Stimulated activated CD8-positive, alpha-beta memory T cell treated with anti-CD3 and anti-CD28 coated beads, Interleukin-15, amount 100 ng/mL, for 48 hours (primary cell): ENCODE measurements around the gene ZNF205.
"Not testable (repeated sequence)": the region's sequence is repeated elsewhere in the genome, so short reads cannot be mapped to it uniquely, and the experiment has no call there.

Experiments used
- DNase-seq, 2 donors: peaks; one replicate each; pipeline ENCODE4 v3.0.0-alpha.2; 2020; ENCODE audit warnings: low read depth in 2 of 2

The ZNF205 gene

GRCh38 chr16:3131755-3132377 lies 19.5 kb downstream of the ZNF205 start:
- DNase-seq = no peak

- DNase-seq = no peak
Observed at GRCh38 chr16:3133844-3134243, 21.5 kb downstream of the ZNF205 start.

- peak; percentile 90 for DNase-seq
Observed at GRCh38 chr16:3134338-3135125, 22.1 kb downstream of the ZNF205 start, which contains the start of gene ZNF213. TSS of gene ZNF213 (plus strand) at chr16:3135029. CDS start at chr16:3137281, 2,252 bp downstream.

GRCh38 chr16:3135126-3135715 lies 22.8 kb downstream of the ZNF205 start:
- no peak for DNase-seq

- no peak for DNase-seq
Observed at GRCh38 chr16:3137267-3137666, 24.9 kb downstream of the ZNF205 start.

- no peak for DNase-seq
Observed at GRCh38 chr16:3138342-3138741, 26.0 kb downstream of the ZNF205 start.

GRCh38 chr16:3138823-3139426 lies 26.5 kb downstream of the ZNF205 start:
- no peak for DNase-seq

GRCh38 chr16:3139561-3139960 lies 27.2 kb downstream of the ZNF205 start:
- DNase-seq = not testable (repeated sequence)

- DNase-seq = no peak
Observed at GRCh38 chr16:3140603-3141427, 28.4 kb downstream of the ZNF205 start.

GRCh38 chr16:3141781-3142311 lies 29.5 kb downstream of the ZNF205 start:
- DNase-seq = no peak

- DNase-seq = no peak
Observed at GRCh38 chr16:3142327-3142726, 29.9 kb downstream of the ZNF205 start.

- DNase-seq = no peak
Observed at GRCh38 chr16:3142770-3143169, 30.4 kb downstream of the ZNF205 start.

GRCh38 chr16:3143189-3143588 lies 30.8 kb downstream of the ZNF205 start:
- DNase-seq = no peak

GRCh38 chr16:3143598-3144320 lies 31.4 kb downstream of the ZNF205 start:
- DNase-seq = no peak

- no peak for DNase-seq
Observed at GRCh38 chr16:3144321-3144983, 32.1 kb downstream of the ZNF205 start.

GRCh38 chr16:3145151-3145550 lies 32.8 kb downstream of the ZNF205 start:
- no peak for DNase-seq

GRCh38 chr16:3145660-3146059 lies 33.3 kb downstream of the ZNF205 start:
- DNase-seq = no peak

- DNase-seq = no peak
Observed at GRCh38 chr16:3147046-3147756, 34.8 kb downstream of the ZNF205 start.

GRCh38 chr16:3147757-3148104 lies 35.3 kb downstream of the ZNF205 start:
- DNase-seq = no peak
